GM21381 (cell line): ENCODE measurements around the gene FCMR.

Source experiments
- ATAC-seq: cut with Tn5 transposase; IDR thresholded peaks from one replicate; pipeline ENCODE4 v1.9.1; 2021; ENCODE audit warnings: mild to moderate bottlenecking, moderate library complexity; ENCODE audit not compliant: unreplicated experiment

FCMR gene

GRCh38 chr1:206951318-206952100 lies 29.8 kb upstream of the FCMR start:
- no peak for ATAC-seq

GRCh38 chr1:206949641-206950040 lies 27.9 kb upstream of the FCMR start:
- no peak for ATAC-seq

GRCh38 chr1:206949208-206949607 lies 27.5 kb upstream of the FCMR start:
- no peak for ATAC-seq

- ATAC-seq: no peak
These were observed 25.5 kb upstream of the FCMR start for GRCh38 chr1:206947255-206947654.

- no peak for ATAC-seq
These were observed 24.5 kb upstream of the FCMR start, which contains the start of gene PIGR for GRCh38 chr1:206946261-206946660. PIGR (minus strand) TSS chr1:206946466; CDS start chr1:206940531, 5,935 bp downstream.

GRCh38 chr1:206945779-206946178 lies 24.0 kb upstream of the FCMR start:
- no peak for ATAC-seq

- ATAC-seq: no peak
These were observed 23.0 kb upstream of the FCMR start for GRCh38 chr1:206944703-206945102.

- ATAC-seq: no peak
These were observed 20.2 kb upstream of the FCMR start for GRCh38 chr1:206941766-206942418.

- ATAC-seq: no peak
These were observed 18.8 kb upstream of the FCMR start for GRCh38 chr1:206940588-206940936.

- ATAC-seq: no peak
These were observed 18.3 kb upstream of the FCMR start for GRCh38 chr1:206939841-206940587.

GRCh38 chr1:206939131-206939530 lies 17.4 kb upstream of the FCMR start:
- no peak for ATAC-seq

- ATAC-seq: no peak
These were observed 15.7 kb upstream of the FCMR start for GRCh38 chr1:206937425-206937824.

GRCh38 chr1:206935491-206936067 lies 13.8 kb upstream of the FCMR start:
- no peak for ATAC-seq

GRCh38 chr1:206933333-206933945 lies 11.7 kb upstream of the FCMR start:
- no peak for ATAC-seq

- no peak for ATAC-seq
These were observed 10.4 kb upstream of the FCMR start for GRCh38 chr1:206932177-206932576.

GRCh38 chr1:206931709-206932108 lies 10.0 kb upstream of the FCMR start:
- ATAC-seq: no peak

- peak; percentile 78 for ATAC-seq
These were observed 8.6 kb upstream of the FCMR start for GRCh38 chr1:206930210-206930798.

- no peak for ATAC-seq
These were observed 7.8 kb upstream of the FCMR start for GRCh38 chr1:206929524-206929923.

- no peak for ATAC-seq
These were observed 4.5 kb upstream of the FCMR start for GRCh38 chr1:206926286-206926685.

- peak; percentile 60 for ATAC-seq
These were observed 3.5 kb upstream of the FCMR start for GRCh38 chr1:206925106-206925736.
